DND-41 (cell line): ENCODE results near the gene ASTN1.

Experiments
- CTCF ChIP-seq: IDR thresholded peaks from 2 replicates; pipeline ENCODE4 v1.5.1; 2012; ENCODE audit warnings: borderline replicate concordance, low read length, moderate library complexity, mild to moderate bottlenecking; ENCODE audit not compliant: poor library complexity, severe bottlenecking; ENCODE audit errors: extremely low read depth
- EZH2 ChIP-seq: IDR thresholded peaks from 3 replicates; pipeline ENCODE4 v1.6.1; 2012; ENCODE audit warnings: borderline replicate concordance, low read depth, mild to moderate bottlenecking, moderate library complexity, low read length, inconsistent platforms; ENCODE audit not compliant: severe bottlenecking

DNA sequence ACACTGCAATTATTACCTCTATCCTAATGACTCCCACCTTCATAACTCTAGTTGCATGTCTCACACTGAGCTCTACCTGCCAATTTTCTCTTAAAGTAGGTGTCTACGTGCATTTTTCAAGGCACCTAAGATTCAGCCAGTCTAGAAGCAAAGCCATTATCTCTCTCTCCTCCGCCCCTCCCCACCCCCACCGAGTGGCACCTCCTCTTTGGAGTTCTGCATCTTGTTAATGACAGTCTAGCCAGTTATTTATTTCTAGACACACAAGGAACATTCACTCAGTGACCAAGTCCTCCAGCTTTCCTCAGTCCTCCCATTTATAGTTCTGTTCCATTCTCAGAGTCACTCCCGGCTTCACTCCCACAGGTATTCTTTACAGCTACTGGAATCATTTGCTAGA is 47.6 kb downstream of the ASTN1 start:
- TF ChIP-seq CTCF (no peak), EZH2 (no peak)
